ENCODE data around the gene GPR42. TPM values are rescaled to one million over a fixed set of nuclear protein-coding genes. Genes with fewer than 3 reads are reported as not detected.

GPR42 gene
- total and polyA plus RNA-seq, 2 of the 4 experiments (the other 2 are of a cell fraction), result not detected

- WGBS, 2 experiments (ENCODE audit: extremely low coverage in 2 of 2, insufficient read length in 1 of 2), result 40% methylated on average over 1 of the region's 12 CpGs; no CpG with 5 or more reads in 1 of the 2 experiments
- Histone ChIP-seq H3K14ac (replicated peaks; ENCODE audit: low read depth, low read length) (no peak overlapping the region), H2BK120ac (ENCODE audit: low read depth, low read length) (no peak overlapping the region), H2BK15ac (ENCODE audit: low read depth, low read length) (no peak overlapping the region), H2AK5ac (ENCODE audit: low read depth, low read length) (no peak overlapping the region), H4K5ac (ENCODE audit: low read depth, low read length) (no peak overlapping the region), H3K23ac (ENCODE audit: low read depth, low read length) (no peak overlapping the region), H3K9me3 (ENCODE audit: control insufficient read depth, insufficient read depth, low read length) (no peaks in the 10 kb centered on the region), H3K27ac (ENCODE audit: insufficient read depth, low read length) (no peak overlapping the region), H3K18ac (ENCODE audit: low read depth, low read length) (no peak overlapping the region), H2BK20ac (ENCODE audit: low read depth, low read length) (no peak overlapping the region), H2AFZ (replicated peaks; ENCODE audit: low read length, poor library complexity) (no peak overlapping the region), H3K79me1 (ENCODE audit: low read depth in 1 of 2, low read length in 2 of 2) (no peaks in the 10 kb centered on the region), H3K4me3 (ENCODE audit: insufficient read depth, low read depth, low read length) (no peak overlapping the region), H4K20me1 (ENCODE audit: insufficient read depth, low read length) (no peaks in the 10 kb centered on the region), H3K9ac (ENCODE audit: low read depth, low read length) (no peak overlapping the region), H3K4ac (ENCODE audit: low read depth, low read length) (no peak overlapping the region), H3K4me2 (ENCODE audit: low read depth, low read length) (no peak overlapping the region), H2AK9ac (replicated peaks; ENCODE audit: low read depth, low read length, poor library complexity) (no peak overlapping the region), H4K8ac (ENCODE audit: low read depth in 2 of 2, low read length in 2 of 2) (no peak overlapping the region), H3K36me3 (ENCODE audit: control insufficient read depth, insufficient read depth, low read length) (no peaks in the 10 kb centered on the region), H3K27me3 (ENCODE audit: control insufficient read depth, insufficient read depth, low read length) (peaks cover 8% of the 10 kb centered on the region; the same call in 1 of the 2 replicates), H3K4me1 (ENCODE audit: control insufficient read depth, insufficient read depth, low read length) (no peaks in the 10 kb centered on the region), H3K9me1 (ENCODE audit: insufficient read depth, low read length) (no peaks in the 10 kb centered on the region), H2BK5ac (ENCODE audit: low read depth, low read length, poor library complexity, severe bottlenecking) (no peak overlapping the region), H4K91ac (ENCODE audit: insufficient read depth, low read depth, low read length) (no peak overlapping the region), H3K56ac (ENCODE audit: extremely low read depth, insufficient read depth, low read length) (no peak overlapping the region)
- ChIA-PET CTCF (interaction anchor here (0.6 to 1.6 kb wide), 2 partner anchors 17 to 21 kb away, joined by 3 to 7 read pairs; no protein-coding TSS in a partner anchor), POLR2A (ENCODE audit: unreplicated experiment) (no interaction called here)
- in situ Hi-C loops (cut with MboI; ENCODE audit: low sequenced_read_pairs), result loop anchor here (25.0 kb wide), 1 partner anchor 254 kb away; the partner anchor contains the start of gene PMIS2
- no TSS peak for BruUV-seq (replicated peaks)
- TF ChIP-seq MAZ (IDR thresholded peaks at IDR 0.05; ENCODE audit: borderline replicate concordance, low read depth, low read length), result no peak
- no peak for TF ChIP-seq RCOR1 (IDR thresholded peaks at IDR 0.05; ENCODE audit: insufficient replicate concordance, low read length)
- TF ChIP-seq CHD1 (IDR thresholded peaks at IDR 0.05; ENCODE audit: low read depth, low read length), result no peak
- no peak for TF ChIP-seq MXI1 (IDR thresholded peaks at IDR 0.05; ENCODE audit: borderline replicate concordance, low read depth, low read length)
- TF ChIP-seq ELK1 (IDR thresholded peaks at IDR 0.05; ENCODE audit: borderline replicate concordance, low read depth, low read length), result no peak
- TF ChIP-seq USF2 (IDR thresholded peaks at IDR 0.05; ENCODE audit: low read depth, low read length), result no peak
- no peak for TF ChIP-seq RAD21 (IDR thresholded peaks at IDR 0.05; ENCODE audit: low read length)
- no peak for TF ChIP-seq POLR2A (IDR thresholded peaks at IDR 0.05; ENCODE audit: low read depth, low read length)
- TF ChIP-seq SMC3 (IDR thresholded peaks at IDR 0.05; ENCODE audit: low read depth, low read length), result no peak
- TF ChIP-seq FOS (IDR thresholded peaks at IDR 0.05; ENCODE audit: low read depth, low read length), result no peak
- TF ChIP-seq BHLHE40 (IDR thresholded peaks at IDR 0.05; ENCODE audit: low read depth, low read length), result no peak
- no peak for TF ChIP-seq CEBPB (IDR thresholded peaks at IDR 0.05; ENCODE audit: low read depth, low read length)
- no peak for TF ChIP-seq NFE2L2 (IDR thresholded peaks at IDR 0.05; ENCODE audit: low read depth, low read length)
- TF ChIP-seq, protein P1, sequence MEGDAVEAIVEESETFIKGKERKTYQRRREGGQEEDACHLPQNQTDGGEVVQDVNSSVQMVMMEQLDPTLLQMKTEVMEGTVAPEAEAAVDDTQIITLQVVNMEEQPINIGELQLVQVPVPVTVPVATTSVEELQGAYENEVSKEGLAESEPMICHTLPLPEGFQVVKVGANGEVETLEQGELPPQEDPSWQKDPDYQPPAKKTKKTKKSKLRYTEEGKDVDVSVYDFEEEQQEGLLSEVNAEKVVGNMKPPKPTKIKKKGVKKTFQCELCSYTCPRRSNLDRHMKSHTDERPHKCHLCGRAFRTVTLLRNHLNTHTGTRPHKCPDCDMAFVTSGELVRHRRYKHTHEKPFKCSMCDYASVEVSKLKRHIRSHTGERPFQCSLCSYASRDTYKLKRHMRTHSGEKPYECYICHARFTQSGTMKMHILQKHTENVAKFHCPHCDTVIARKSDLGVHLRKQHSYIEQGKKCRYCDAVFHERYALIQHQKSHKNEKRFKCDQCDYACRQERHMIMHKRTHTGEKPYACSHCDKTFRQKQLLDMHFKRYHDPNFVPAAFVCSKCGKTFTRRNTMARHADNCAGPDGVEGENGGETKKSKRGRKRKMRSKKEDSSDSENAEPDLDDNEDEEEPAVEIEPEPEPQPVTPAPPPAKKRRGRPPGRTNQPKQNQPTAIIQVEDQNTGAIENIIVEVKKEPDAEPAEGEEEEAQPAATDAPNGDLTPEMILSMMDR (conservative IDR thresholded peaks at IDR 0.05; ENCODE audit: low read depth, low read length), result no peak
- no peak for TF ChIP-seq MAFK (IDR thresholded peaks at IDR 0.05; ENCODE audit: low read depth, low read length)
- TF ChIP-seq RFX5 (IDR thresholded peaks at IDR 0.05; ENCODE audit: low read depth, low read length), result no peak
- ATAC-seq (ENCODE audit: low read depth), result no peak
- no peak for DNase-seq
- dilution Hi-C loops (cut with HindIII; ENCODE audit: low sequenced_read_pairs, unreplicated experiment), result no loop called here
- intact Hi-C loops (cut with micrococcal nuclease), result no loop called here
These were observed 38.1 kb upstream of the GPR42 start for GRCh38 chr19:35332817-35333216.
